Ammon's horn (tissue), 1 donor: ENCODE measurements around the gene KATNB1.
A peak's percentile ranks its signal among the peaks of the same experiment; 100 is the strongest.
"Not testable (repeated sequence)": the region's sequence is repeated elsewhere in the genome, so short reads cannot be mapped to it uniquely, and the experiment has no call there.

ENCODE experiments used
- DNase-seq: peaks from one replicate; pipeline ENCODE4 v3.0.0-alpha.2; 2016; ENCODE audit warnings: low spot score

Gene KATNB1

DNA sequence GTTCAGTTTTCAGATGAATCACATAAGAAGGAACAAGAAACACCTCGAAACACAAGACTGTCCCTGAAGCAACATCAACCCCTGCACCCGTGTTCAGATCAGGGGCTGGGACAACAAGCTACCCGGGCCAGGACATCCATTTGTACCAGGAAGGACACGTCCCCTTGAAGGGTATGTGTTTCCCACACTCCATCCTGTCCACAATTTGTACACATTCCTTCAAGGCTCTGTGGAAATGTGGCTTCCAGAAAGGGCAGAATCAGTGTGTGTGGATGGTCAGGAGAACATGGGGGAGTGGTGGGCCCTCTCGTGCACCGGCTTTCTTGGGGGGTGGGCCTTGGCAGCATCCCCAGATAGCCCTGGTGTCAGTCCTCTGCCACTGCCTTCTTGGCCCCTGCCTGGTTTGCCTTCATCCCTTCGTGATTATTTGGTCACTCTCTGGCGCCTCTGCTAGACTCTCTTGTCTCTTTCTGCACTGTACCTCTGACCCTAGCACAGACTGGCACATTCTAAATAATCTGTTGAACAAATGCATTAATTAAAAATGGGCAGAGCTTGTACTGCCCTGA, 56.4 kb downstream of the KATNB1 start:
- no peak for DNase-seq

DNA sequence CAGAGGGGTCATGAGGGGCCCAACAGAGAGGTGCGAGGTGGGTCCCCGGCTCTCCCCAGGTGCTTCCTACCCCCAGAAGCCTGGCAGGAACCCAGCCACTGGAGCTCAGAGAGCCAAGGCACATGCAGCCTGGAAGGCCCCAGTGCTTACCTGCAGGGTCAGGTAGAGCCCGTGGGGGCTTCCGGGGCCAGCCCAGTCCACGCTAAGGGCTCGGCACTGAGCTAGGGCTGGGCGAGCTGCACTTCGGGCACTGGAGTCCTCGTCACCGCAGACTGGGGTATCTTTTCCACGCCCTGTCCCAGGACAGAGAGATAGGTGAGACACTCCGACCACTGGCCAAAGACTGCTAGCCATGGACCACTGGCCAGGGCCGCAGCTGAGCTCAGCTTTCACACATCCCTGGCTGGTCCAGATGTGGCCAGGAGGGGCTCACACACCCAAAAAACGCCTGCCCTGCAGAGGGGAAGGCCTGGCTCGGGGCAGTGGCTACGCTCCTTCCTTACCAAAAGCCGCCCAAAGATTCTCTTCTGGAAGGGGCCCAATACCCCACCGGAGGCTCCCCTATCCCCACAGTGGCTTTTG, 59.4 kb downstream of the KATNB1 start:
- no peak for DNase-seq

DNA sequence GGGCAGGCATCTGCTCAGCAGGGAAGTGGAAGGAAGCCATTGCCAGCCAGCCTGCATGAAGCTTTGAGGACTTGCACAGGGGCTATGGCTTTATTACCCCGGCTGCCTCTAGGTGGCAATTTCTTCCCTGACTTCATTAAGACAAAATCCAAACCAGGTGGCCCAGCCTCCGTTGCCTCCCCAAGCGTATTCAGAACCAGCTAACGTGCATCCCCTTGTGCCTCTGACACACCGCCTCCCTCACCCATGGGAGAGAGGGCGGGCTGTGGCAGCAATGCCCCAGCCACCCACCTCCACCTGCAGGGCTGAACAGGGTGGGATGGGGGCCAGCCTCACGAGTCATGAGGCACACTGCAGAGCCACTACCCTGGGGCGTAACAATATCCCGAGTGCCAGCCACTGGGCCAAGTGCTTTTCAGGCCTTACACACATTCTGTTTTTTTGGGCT, 59.9 kb downstream of the KATNB1 start:
- peak; percentile 66 for DNase-seq

DNA sequence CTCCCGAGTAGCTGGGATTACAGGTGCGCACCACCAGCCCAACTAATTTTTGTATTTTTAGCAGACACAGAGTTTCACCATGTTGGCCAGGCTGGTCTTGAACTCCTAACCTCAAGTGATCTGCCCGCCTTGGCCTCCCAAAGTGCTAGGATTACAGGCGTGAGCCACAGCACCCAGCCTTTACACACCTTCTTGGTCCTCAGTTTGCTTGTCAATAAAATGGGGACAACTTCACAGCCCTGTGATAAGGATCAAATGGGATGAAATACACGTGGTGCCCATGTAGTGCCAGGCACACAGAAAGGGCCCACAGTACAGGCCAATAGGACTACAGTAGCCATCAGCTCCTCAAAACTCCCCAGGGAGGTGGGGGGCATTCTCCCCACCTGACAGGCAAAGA, 60.4 kb downstream of the KATNB1 start:
- not testable (repeated sequence) for DNase-seq

DNA sequence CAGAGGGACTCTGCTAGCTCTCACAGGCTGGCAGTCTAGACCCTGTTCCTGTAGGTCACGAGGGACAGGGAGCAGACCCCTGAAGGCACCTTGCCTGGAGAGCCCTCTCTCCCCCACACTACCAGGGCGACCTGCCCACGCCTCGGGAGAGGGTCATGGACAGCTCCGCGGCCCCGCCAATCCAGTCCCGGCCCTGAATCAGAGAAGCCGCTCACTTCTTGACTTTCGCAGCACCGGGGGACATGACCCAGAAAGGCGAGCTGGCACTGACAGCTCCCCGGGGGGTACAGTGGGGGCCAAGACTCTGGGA, 61.6 kb downstream of the KATNB1 start:
- DNase-seq = no peak

DNA sequence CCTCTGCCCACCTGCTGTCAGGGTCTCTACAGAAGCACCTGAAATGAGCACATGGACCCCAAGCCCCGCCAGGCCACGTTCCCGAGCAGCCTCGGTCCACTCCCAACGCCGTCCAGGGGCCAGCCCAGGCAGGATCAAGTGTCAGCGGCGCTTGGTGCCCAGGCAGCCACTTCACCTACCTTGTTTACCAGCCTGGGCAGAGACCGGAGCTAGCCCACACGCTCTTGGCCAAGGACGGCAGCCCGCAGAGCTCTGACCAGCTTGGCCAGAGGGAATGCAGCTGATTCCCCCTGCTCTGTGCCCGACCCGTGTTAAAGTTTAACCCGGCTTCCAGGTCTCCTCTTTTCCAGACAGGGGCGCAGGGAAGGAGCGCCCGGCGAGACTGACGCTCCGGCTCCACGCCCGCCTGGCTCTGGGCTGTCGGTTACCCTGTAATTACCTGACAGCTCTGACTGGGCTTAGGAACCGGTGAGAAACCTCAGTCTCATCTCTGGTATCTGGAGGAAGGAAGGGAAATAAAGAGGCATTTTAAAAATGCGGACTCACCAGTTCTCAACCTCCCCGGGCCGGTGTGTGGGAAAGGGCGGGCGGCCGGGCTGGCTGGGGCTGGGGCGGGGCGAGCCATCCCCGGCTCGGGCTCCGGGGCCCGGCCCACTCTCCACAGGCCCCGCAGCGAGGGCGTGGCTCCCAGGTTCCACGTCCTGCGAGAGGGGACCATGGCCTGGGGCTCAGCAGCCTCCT, 62.1 kb downstream of the KATNB1 start:
- DNase-seq = no peak

DNA sequence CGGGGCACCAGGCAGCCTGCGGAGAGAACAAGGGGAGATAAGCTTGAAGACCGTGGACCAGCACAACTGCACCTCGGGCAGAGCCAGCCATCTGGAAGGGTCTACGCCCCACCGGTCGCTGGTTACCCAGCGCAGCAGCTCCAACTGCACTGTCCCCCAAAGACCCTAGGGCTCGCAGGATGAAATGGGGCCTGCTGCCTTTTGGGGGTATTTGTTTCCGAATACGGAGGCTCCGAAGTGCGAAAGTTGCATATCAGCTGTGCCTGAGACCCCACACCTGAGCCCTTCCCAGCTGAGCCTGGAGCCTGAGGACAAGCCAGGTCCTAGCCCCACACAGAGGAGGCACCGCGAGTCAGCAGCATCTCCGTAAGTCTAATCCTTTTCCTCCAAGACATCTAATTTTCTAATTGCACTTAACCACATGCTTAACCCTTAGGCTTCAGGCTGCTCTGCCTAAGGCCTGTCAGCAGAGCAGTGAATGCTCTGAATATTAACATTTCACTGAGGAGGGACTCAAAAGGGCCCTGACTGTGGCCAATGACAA, 62.8 kb downstream of the KATNB1 start:
- DNase-seq = no peak

DNA sequence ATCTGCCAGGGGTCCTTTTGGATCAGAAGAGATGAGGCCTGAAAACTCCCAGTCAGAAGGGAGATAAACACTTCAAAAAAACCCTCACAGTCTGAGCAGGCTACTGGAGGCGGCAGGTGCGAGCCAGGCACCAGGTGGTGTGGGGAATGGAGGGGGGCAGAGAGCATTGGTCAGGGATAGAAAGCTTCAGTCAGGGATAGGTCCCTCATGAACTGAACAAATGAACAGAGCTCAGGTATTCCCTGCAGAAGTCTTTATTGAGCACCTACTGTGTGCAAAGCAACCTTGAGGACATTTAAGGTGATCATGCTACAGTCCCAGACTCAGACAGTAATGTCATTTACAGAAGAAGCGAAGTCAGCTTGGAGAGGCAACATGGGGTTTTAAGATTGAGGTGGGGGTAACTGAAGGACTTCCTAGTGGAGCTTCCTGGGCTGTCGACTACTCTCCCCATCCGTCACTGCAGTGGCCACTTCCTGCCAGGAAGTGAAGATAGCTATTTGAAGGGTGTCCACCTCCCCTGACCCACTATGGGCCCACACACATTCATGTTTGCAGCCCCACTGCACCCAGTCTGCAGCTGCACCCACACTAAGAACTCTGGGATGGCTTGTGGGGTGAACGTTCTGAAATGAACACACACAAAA, 63.5 kb downstream of the KATNB1 start:
- no peak for DNase-seq

DNA sequence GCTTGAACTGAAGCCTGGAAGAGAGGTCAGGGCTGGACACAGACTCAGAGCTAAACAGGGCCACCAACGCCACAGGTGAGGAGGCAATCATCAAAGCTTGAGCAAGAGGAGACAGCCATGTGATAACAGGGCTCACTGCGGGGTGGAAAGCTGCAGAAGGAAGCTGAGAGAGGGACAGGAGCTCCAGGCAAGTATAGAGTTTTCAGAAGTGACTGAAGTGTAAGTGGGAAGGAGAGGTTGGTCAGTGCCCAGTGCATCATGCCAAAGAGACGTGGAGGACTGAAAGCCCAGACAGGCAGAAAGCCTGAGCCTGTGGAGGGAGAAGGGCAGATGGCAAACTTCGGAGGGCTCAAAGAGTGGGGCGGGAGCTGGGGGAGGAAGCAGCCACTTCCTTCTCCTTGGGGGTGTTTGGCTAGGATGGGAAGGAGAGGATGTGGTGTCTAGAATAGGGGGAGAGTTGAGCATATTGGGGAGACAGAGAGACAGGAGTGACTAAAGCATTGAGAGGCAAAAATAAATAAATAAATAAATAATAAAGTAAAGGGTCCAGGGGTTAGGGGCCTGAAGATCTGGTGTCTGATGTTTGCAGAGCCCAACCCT, 64.1 kb downstream of the KATNB1 start:
- peak; percentile 23 for DNase-seq

DNA sequence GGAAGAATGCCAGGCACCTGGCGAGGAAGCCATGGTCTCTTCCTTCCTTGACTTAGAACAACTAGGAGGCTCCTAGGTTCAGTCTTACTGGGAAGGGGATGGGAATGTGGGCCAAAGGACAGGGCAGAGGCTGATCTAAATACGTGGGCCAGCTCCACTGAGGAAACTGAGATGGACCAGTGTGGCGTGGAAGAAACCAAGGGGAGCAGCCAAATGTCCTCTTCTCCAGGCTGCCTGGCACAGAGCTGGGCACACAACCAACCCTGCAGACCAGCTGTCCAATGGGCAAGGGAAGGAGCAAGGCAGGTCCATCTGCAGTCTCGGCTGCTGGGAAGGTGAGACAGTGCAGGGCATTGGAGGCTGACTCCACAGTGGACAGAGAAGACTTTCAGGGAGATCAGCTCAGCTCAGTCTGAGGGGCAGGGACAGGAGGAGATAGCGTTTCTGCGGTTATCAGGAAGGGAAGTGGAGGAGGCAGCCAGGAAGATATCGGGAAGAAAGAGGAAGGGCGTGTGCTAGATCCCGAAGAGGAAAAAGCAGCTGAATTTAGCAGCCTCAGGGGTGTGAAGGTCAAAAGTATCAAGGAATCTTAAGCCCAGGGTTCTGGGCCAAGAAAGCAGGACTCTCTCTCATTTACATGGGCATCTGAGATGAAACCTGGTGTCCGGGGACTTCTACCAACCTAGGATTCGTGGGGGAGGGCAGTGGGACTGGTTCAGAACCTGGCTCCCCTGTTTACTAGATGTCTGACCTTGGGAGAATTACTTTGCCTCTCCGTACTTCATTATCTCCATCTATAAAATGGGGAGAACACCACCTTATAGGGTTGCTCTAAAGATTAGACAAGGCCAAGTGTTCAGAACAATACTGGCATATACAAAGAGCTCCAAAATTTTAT, 64.9 kb downstream of the KATNB1 start:
- DNase-seq = no peak

DNA sequence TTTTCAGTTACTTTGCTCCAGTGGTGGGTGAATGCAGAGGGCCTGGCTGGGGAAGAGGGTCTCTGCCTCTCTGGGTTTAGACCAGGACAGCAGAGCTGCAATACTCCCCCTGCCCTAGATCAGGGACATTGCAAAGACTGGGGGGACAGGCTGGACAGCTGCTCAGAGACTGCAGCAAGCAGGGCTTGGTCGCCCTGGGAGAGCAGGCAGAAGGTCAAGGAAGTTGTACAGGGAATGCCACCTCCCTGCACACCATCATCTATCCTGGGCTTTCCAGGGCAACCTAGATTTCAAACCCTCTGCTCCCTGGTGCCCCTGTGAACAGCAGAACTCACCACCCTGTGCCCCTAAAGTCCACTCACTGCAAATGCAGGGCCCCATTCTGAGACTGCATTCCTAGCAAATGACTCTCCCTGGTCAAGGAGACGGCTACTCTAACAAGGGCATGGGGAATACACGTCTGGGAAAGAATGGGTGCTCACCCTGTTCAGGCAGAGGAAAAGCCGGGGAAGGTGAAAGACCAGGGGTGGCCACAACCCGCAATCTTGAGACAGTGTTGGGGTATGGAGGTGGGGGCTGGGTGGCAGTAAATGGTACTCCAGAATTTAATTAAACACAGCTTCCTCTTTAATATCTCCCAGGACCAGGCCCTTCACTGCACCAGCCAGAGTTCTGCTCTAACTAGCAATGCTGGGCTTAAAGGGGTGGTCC, 65.7 kb downstream of the KATNB1 start:
- no peak for DNase-seq

DNA sequence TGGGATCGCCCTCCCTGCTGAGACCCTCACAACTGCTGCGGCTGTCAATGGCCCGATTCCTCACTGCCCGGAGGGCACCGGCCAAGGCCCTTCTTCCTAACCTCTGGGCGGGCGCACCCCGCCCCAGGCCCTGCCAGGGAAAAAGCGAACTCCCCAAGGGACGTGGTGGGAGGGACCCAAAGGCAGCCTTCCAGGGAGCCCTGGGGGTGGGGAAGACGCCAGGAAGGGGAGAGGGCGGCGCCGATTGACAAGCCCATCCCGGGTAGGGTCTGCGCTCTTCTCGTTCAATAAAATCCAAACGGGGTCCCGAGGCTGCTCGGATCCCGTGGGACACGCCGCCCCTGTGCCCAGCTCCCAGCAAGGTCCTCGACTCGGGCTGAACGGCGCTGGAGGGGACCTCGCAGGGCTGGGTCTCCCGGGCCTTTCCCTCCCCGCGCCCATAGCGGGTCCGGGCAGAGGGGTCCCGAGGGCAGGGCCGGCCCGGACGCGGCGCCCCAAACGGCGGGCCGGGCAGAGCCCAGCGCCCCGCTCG, 66.3 kb downstream of the KATNB1 start:
- no peak for DNase-seq

DNA sequence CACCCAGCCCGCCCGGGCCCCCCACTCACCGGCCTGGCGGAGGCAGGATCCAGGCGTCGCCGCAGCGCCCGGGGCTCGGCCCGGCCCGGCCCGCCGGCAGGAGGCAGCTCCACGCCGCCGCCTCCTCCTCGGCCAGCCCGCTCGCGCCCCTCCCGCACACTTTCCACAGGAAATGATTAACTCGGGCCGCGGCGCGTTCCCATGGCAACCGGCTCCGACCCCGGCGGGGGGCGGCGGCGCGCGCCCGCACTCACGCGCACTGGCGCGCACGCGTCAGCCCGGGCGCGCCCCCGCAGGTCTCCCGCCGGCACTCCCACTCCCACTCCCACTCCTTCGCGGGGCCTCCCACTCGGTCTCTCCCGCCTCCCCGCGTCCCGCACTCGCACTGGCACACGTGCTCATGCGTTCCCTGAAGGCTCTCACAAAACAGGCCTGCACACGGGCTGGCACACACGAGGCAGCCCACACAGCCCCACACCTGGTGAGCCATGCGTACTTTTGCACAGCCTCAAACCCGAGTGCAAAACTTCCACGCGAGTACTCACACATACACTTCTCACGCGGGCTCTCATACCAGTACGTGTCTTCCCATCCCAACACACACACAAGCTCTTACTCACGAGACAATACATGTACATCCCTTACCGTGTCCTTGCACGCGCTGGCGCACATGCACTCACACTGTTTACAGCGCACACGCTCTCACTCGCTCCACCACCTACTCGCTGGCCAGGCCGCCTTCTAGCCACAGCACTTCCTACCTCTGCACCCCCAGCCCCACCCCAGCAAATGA, 67.0 kb downstream of the KATNB1 start, which contains the start of gene KIFC3:
Gene KIFC3, minus strand, starts transcription at position 151 of the 793 bp plus-strand sequence. CDS start 4,248 bp downstream, outside the sequence.
- peak; percentile 89 for DNase-seq

DNA sequence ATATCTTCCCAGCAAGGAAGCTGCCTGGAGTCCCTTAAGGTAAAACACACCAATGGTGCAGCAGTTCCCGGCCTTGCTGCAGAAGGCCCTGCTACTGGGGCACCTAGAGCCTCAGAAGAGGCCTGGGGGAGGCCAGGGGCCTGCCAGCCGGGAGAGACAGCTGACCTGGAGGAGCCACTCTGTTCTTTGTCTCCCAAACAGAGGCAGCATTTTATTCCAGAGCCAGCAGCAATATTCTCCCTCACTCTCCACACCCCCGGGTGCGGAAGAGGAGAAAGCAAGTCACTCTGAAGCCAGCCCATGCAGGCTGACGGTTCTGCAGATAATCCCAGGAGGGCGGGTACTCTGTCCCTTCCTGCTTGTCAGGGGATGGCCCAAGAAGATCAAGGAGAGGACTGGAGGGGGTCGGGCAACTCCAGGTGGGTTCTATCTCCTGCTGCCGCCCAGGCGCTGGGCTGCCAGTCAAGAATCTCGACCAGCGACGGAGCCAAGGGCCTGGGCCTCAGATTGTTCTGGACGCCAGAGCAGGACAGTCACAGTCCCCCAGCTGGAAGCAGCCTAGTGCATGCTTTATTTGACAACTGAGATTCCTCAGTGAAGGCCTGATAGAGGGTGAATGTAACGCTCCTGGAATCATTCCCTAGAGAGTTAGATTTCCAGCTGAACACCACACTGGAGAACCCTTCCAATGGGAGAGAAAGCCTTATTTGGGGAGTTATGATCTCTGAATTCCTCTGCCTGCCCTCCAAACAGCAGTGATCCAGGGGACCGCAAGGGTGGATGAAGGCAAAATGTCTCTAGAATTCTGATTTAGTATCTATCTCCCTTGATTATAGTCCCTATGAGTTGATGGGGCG, 67.8 kb downstream of the KATNB1 start:
- peak; percentile 85 for DNase-seq

DNA sequence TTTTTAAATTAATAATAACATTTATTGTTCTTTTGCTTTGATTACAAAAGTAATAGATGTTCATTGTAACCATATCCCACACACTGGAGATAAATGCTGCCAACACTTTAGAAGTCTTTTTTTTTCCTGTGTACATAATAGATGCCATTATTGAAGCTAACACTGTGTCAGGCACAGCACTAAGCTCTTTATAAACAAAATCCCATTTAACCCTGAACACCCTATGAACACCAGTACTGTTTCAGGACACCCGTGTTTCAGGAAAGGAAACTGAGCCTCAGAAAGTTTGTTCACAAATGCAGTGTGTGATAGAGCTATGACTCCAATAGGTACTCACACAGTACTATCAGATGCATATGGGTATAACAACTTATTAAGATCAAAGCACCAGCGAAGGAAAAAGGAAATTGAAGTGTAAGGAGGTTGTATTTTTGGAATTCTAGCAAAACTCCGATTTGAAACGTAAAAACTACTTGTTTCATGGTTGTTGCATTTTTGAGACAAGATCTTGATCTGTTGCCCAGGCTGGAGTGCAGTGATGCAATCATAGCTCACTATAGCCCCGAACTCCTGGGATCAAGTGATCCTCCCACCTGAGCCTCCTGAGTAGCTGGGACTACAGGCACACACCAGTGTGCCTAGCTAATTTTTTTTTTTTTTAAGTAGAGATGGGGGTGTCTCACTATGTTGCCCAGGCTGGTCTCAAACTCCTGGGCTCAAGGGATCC, 68.7 kb downstream of the KATNB1 start:
- DNase-seq = no peak

DNA sequence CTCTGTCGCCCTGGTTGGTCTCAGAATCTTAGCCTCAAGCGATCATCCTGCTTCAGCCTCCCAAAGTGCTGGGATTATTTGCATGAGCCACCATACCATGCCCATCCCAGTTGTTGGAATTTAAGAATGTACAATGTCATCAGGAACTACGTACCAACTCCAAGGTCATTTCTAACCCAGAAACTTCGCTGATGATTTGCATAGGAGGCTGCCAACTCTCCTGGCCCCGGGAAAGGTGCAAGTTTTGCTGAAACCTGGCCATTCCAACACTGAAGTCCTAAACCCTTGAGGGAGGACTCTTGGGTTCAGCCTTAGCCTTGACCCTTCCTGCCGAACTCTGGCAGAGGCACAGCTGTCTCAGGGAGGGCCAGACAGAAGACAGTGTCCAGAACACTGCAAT, 69.6 kb downstream of the KATNB1 start:
- no peak for DNase-seq
